Nephron progenitor cell (in vitro differentiated cells): ENCODE results near the gene SND1.

Experiments used
- DNase-seq: peaks from one replicate; pipeline ENCODE4 v3.0.0; 2021
- H3K27ac Mint-ChIP-seq: 2 replicates; pipeline ENCODE4 v1.8.0; 2021; ENCODE audit warnings: mild to moderate bottlenecking, moderate library complexity, mixed read lengths
- H3K27me3 Mint-ChIP-seq: 2 replicates; pipeline ENCODE4 v1.8.0; 2021; ENCODE audit warnings: mild to moderate bottlenecking, low read depth, mixed read lengths; ENCODE audit not compliant: poor library complexity
- H3K36me3 Mint-ChIP-seq: 2 replicates; pipeline ENCODE4 v1.8.0; 2021; ENCODE audit warnings: low read depth, mixed read lengths
- H3K4me1 Mint-ChIP-seq: 2 replicates; pipeline ENCODE4 v1.8.0; 2021; ENCODE audit warnings: mixed read lengths
- H3K4me3 Mint-ChIP-seq: 2 replicates; pipeline ENCODE4 v1.8.0; 2021; ENCODE audit warnings: mild to moderate bottlenecking, moderate library complexity, mixed read lengths
- H3K9me3 Mint-ChIP-seq: 2 replicates; pipeline ENCODE4 v1.8.0; 2021; ENCODE audit warnings: mild to moderate bottlenecking, moderate library complexity, mixed read lengths
- TF ChIP-seq, protein P1 (sequence below): fragments of 200-600 bp; sonication (generic); IDR thresholded peaks from 2 replicates; pipeline ENCODE4 v1.5.0; 2021; ENCODE audit warnings: antibody characterized with exemption

SND1 gene

GRCh38 chr7:127988751-127989150 is 336.8 kb downstream of the SND1 start:
- Mint-ChIP-seq H3K27me3 (no peaks in the 10 kb centered on the region), H3K36me3 (peaks cover 27% of the 10 kb centered on the region), H3K9me3 (no peaks in the 10 kb centered on the region), H3K27ac (no peak overlapping the region), H3K4me3 (no peak overlapping the region), H3K4me1 (peaks cover 5% of the 10 kb centered on the region)
- TF ChIP-seq, protein P1, sequence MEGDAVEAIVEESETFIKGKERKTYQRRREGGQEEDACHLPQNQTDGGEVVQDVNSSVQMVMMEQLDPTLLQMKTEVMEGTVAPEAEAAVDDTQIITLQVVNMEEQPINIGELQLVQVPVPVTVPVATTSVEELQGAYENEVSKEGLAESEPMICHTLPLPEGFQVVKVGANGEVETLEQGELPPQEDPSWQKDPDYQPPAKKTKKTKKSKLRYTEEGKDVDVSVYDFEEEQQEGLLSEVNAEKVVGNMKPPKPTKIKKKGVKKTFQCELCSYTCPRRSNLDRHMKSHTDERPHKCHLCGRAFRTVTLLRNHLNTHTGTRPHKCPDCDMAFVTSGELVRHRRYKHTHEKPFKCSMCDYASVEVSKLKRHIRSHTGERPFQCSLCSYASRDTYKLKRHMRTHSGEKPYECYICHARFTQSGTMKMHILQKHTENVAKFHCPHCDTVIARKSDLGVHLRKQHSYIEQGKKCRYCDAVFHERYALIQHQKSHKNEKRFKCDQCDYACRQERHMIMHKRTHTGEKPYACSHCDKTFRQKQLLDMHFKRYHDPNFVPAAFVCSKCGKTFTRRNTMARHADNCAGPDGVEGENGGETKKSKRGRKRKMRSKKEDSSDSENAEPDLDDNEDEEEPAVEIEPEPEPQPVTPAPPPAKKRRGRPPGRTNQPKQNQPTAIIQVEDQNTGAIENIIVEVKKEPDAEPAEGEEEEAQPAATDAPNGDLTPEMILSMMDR = no peak
- DNase-seq = no peak

DNA sequence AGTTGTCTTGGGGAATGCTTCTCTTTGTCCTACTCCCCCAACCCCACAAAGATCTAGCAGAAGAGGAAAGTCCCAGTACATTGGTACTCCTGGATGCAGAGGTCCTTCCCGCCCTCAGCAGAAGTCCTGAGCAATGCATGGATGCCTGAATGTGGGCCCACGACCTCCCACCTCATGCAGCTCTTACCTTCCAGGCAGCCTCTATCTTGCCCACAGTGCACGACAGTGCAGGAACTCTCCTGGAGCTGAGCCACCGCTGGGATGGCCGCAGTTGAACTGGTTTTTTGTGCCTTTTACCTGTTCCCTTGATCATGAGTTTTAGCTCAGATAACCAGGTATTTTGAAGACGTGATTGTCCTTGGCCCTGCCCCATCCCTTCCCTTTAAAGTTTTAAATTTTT is 341.3 kb downstream of the SND1 start:
- Mint-ChIP-seq H3K36me3 (peaks cover 32% of the 10 kb centered on the region), H3K4me1 (peaks cover 45% of the 10 kb centered on the region), H3K27me3 (no peaks in the 10 kb centered on the region), H3K27ac (peak overlapping the region; percentile 8), H3K9me3 (no peaks in the 10 kb centered on the region), H3K4me3 (no peak overlapping the region)
- DNase-seq = no peak
- TF ChIP-seq, protein P1 = no peak

GRCh38 chr7:127993987-127994386 is 342.0 kb downstream of the SND1 start:
- H3K9me3 Mint-ChIP-seq = no peaks in the 10 kb centered on the region
- H3K27ac Mint-ChIP-seq = peak overlapping the region; percentile 62
- H3K36me3 Mint-ChIP-seq = peaks cover 32% of the 10 kb centered on the region
- H3K4me3 Mint-ChIP-seq = no peak overlapping the region
- DNase-seq = no peak
- H3K4me1 Mint-ChIP-seq = peaks cover 48% of the 10 kb centered on the region
- no peaks in the 10 kb centered on the region for H3K27me3 Mint-ChIP-seq
- TF ChIP-seq, protein P1 = no peak

- H3K36me3 Mint-ChIP-seq = peaks cover 32% of the 10 kb centered on the region
- H3K4me3 Mint-ChIP-seq = peak overlapping the region; percentile 21
- peak overlapping the region; percentile 80 for H3K27ac Mint-ChIP-seq
- H3K4me1 Mint-ChIP-seq = peaks cover 52% of the 10 kb centered on the region
- no peaks in the 10 kb centered on the region for H3K27me3 Mint-ChIP-seq
- TF ChIP-seq, protein P1 = no peak
- no peaks in the 10 kb centered on the region for H3K9me3 Mint-ChIP-seq
- DNase-seq = no peak
These were observed 343.3 kb downstream of the SND1 start for GRCh38 chr7:127995156-127995880.

DNA sequence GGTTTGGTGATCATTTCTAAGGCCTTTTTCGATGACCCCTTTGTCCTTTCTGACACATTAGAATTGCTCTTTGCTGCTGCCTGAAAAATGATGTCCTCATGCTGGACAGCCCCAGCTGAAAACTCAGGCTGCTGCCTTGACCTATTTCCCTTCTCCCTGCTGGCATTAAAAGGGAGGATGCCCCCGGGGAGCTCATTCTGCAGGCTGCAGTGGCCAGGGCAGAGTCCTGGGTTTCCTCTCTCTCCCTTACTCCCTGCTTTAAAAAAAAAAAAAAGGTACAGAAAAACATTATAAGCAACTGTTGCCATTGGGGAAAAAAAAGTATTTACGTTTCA is 343.9 kb downstream of the SND1 start:
- TF ChIP-seq, protein P1 = no peak
- Mint-ChIP-seq H3K36me3 (peaks cover 34% of the 10 kb centered on the region), H3K27me3 (no peaks in the 10 kb centered on the region), H3K4me1 (peaks cover 52% of the 10 kb centered on the region), H3K9me3 (no peaks in the 10 kb centered on the region), H3K27ac (peak overlapping the region; percentile 80), H3K4me3 (no peak overlapping the region)
- peak; percentile 31 for DNase-seq
